SK-N-SH (cell line): Measurements from ENCODE around the gene FBXW9. TPM values are rescaled to one million over a fixed set of nuclear protein-coding genes. Genes with fewer than 3 reads are reported as not detected.

Source experiments
- CTCF ChIA-PET: fragments of 300-600, 350-600 bp; formaldehyde crosslinking; extraction: SDS; loops from one replicate; lab custom pipeline; 2021; lab: Yijun Ruan, JAX
- POLR2A ChIA-PET: fragments of 350-600 bp; sonication (Branson Sonifier 250); formaldehyde crosslinking; extraction: SDS; loops from one replicate; lab custom pipeline; 2020; ENCODE audit warnings: antibody characterized with exemption, inconsistent platforms; lab: Yijun Ruan, JAX
- DNase-seq: peaks from one replicate; pipeline ENCODE4 v3.0.0; 2012
- H2AFZ ChIP-seq: fragments of 200-600 bp; sonication (generic); 2 replicates; pipeline ENCODE4 v1.8.1; 2016; ENCODE audit warnings: antibody characterized with exemption, mild to moderate bottlenecking, low read depth
- H3F3A ChIP-seq: fragments of 200-600 bp; sonication (generic); replicated peaks from 2 replicates; pipeline ENCODE3; 2016; ENCODE audit warnings: antibody characterized with exemption, mild to moderate bottlenecking; ENCODE audit not compliant: insufficient read depth
- H3K27ac ChIP-seq, 2 experiments: fragments of 200-500 bp in 1 of 2; fragments of 200-600 bp in 1 of 2; sonication (Bioruptor generic) in 1 of 2; sonication (generic), shearing (Covaris generic) in 1 of 2; 2 replicates each; pipeline versions ENCODE4 v1.5.1 to v1.6.1; 2014 to 2016; ENCODE audit warnings: low read depth in 2 of 2, inconsistent platforms in 1 of 2, low read length in 1 of 2, mild to moderate bottlenecking in 1 of 2, mixed read lengths in 1 of 2
- H3K27me3 ChIP-seq: fragments of 200-600 bp; sonication (generic), shearing (Covaris generic); 2 replicates; pipeline ENCODE4 v1.6.1; 2016; ENCODE audit warnings: mixed run types; ENCODE audit not compliant: insufficient read depth
- H3K36me3 ChIP-seq, 2 experiments: fragments of 200-500 bp in 1 of 2; fragments of 200-600 bp in 1 of 2; sonication (Bioruptor generic) in 1 of 2; sonication (generic) in 1 of 2; replicated peaks in 1 of 2; 2 replicates each; pipeline versions ENCODE3 to v1.5.1; 2014 to 2016; ENCODE audit warnings: low read length in 1 of 2, mild to moderate bottlenecking in 1 of 2; ENCODE audit not compliant: insufficient read depth in 2 of 2, control insufficient read depth in 1 of 2
- H3K4me1 ChIP-seq, 2 experiments: fragments of 200-500 bp in 1 of 2; fragments of 200-600 bp in 1 of 2; sonication (Bioruptor generic) in 1 of 2; sonication (generic), shearing (Covaris generic) in 1 of 2; 2 replicates each; pipeline versions ENCODE4 v1.5.1 to v1.6.1; 2014 to 2016; ENCODE audit warnings: low read depth in 1 of 2, low read length in 1 of 2, mixed run types in 1 of 2; ENCODE audit not compliant: insufficient read depth in 2 of 2, control insufficient read depth in 1 of 2
- H3K4me2 ChIP-seq: fragments of 200-600 bp; sonication (generic), shearing (Covaris generic); 2 replicates; pipeline ENCODE4 v1.6.1; 2017; ENCODE audit warnings: mixed run types
- H3K4me3 ChIP-seq, 2 experiments: fragments of 200-500 bp in 1 of 2; fragments of 200-600 bp in 1 of 2; sonication (Bioruptor generic) in 1 of 2; sonication (generic), shearing (Covaris generic) in 1 of 2; 2 replicates each; pipeline versions ENCODE4 v1.5.1 to v1.8.1; 2014 to 2016; ENCODE audit warnings: low read depth in 2 of 2, inconsistent platforms in 1 of 2, low read length in 1 of 2, mild to moderate bottlenecking in 1 of 2, mixed read lengths in 1 of 2, moderate library complexity in 1 of 2
- H3K79me2 ChIP-seq: fragments of 200-600 bp; sonication (generic); 2 replicates; pipeline ENCODE4 v1.8.1; 2017; ENCODE audit warnings: mild to moderate bottlenecking; ENCODE audit not compliant: insufficient read depth
- H3K9ac ChIP-seq: fragments of 200-600 bp; sonication (generic); 2 replicates; pipeline ENCODE4 v1.6.1; 2017; ENCODE audit warnings: mixed run types
- H3K9me2 ChIP-seq: fragments of 200-600 bp; sonication (generic); 2 replicates; pipeline ENCODE4 v1.6.1; 2017; ENCODE audit warnings: mixed run types
- H3K9me3 ChIP-seq: fragments of 200-600 bp; sonication (generic); 2 replicates; pipeline ENCODE4 v1.6.1; 2017; ENCODE audit warnings: mixed run types, mild to moderate bottlenecking, moderate library complexity
- H4K20me1 ChIP-seq: fragments of 200-600 bp; sonication (generic); 2 replicates; pipeline ENCODE4 v1.6.1; 2017; ENCODE audit warnings: mild to moderate bottlenecking, mixed run types; ENCODE audit not compliant: insufficient read depth
- CHD2 ChIP-seq: fragments of 150-350 bp; IDR thresholded peaks from 2 replicates; pipeline ENCODE4 v1.6.1; 2018; ENCODE audit warnings: low read length; ENCODE audit not compliant: partially characterized antibody
- ELF1 ChIP-seq: IDR thresholded peaks from 2 replicates; pipeline ENCODE4 v1.4.0; 2012
- FOSL2 ChIP-seq: IDR thresholded peaks from 2 replicates; pipeline ENCODE4 v1.4.0; 2012; ENCODE audit warnings: low read depth, mild to moderate bottlenecking, moderate library complexity, borderline replicate concordance
- FOXM1 ChIP-seq: IDR thresholded peaks from 2 replicates; pipeline ENCODE4 v1.4.0; 2012; ENCODE audit warnings: low read depth, mild to moderate bottlenecking
- GATA2 ChIP-seq: sonication (generic); formaldehyde crosslinking; IDR thresholded peaks from 2 replicates; pipeline ENCODE4 v1.5.0; 2020; ENCODE audit warnings: mild to moderate bottlenecking, missing genetic modification reagents
- JUND ChIP-seq: IDR thresholded peaks from 2 replicates; pipeline ENCODE4 v1.4.0; 2012
- MEF2A ChIP-seq: IDR thresholded peaks from 2 replicates; pipeline ENCODE4 v1.4.0; 2012; ENCODE audit warnings: low read depth, borderline replicate concordance
- MXI1 ChIP-seq: IDR thresholded peaks from 2 replicates; pipeline ENCODE4 v1.6.1; 2012; ENCODE audit warnings: mild to moderate bottlenecking, low read depth, low read length, improper control_type of control experiment
- RFX5 ChIP-seq: IDR thresholded peaks from 2 replicates; pipeline ENCODE4 v1.6.1; 2012; ENCODE audit warnings: mild to moderate bottlenecking, improper control_type of control experiment, low read length
- RXRA ChIP-seq: IDR thresholded peaks from 2 replicates; pipeline ENCODE4 v1.4.0; 2012; ENCODE audit warnings: low read depth, mild to moderate bottlenecking, borderline replicate concordance
- TAF1 ChIP-seq: IDR thresholded peaks from 2 replicates; pipeline ENCODE4 v1.6.1; 2012; ENCODE audit warnings: low read depth, mild to moderate bottlenecking, low read length, moderate library complexity, borderline replicate concordance
- TEAD4 ChIP-seq: IDR thresholded peaks from 2 replicates; pipeline ENCODE4 v1.4.0; 2012; ENCODE audit warnings: mild to moderate bottlenecking, borderline replicate concordance; ENCODE audit not compliant: insufficient read depth
- WGBS: methylation state at CpG from one replicate; pipeline ENCODE4 v1.1.6; 2017; ENCODE audit warnings: low lambda C conversion rate; 5-methylcytosine and 5-hydroxymethylcytosine counted together
- polyA plus RNA-seq, 3 experiments: library from polyadenylated mRNA; depleted of rRNA; stranded (reverse); fragments of >200 nt; gene quantifications; 2 replicates each; pipeline ENCODE4 v1.2.3, GENCODE V29; 2012
- TF ChIP-seq, protein P1 (sequence below): fragments of 150-350 bp; IDR thresholded peaks from 2 replicates; pipeline ENCODE4 v1.6.1; 2016; ENCODE audit warnings: mild to moderate bottlenecking, low read depth, low read length
- TF ChIP-seq, protein P2 (sequence below): IDR thresholded peaks from 2 replicates; pipeline ENCODE4; 2012
- TF ChIP-seq, protein P3 (sequence below): IDR thresholded peaks from 2 replicates; pipeline ENCODE4 v1.4.0; 2012; ENCODE audit warnings: low read depth, borderline replicate concordance
- TF ChIP-seq, protein P4 (sequence below): fragments of 150-350 bp; IDR thresholded peaks from 2 replicates; pipeline ENCODE4 v1.6.1; 2017; ENCODE audit warnings: antibody characterized with exemption, low read length, low read depth, borderline replicate concordance
- TF ChIP-seq, protein P5 (sequence below): fragments of 200-600 bp; sonication (generic); IDR thresholded peaks from 2 replicates; pipeline ENCODE4 v1.6.1; 2017; ENCODE audit warnings: antibody characterized with exemption, mild to moderate bottlenecking, moderate library complexity

The FBXW9 gene
- polyA plus RNA-seq, 1 of the 3 experiments (the other 2 are of a cell fraction), result 26.6 TPM

DNA sequence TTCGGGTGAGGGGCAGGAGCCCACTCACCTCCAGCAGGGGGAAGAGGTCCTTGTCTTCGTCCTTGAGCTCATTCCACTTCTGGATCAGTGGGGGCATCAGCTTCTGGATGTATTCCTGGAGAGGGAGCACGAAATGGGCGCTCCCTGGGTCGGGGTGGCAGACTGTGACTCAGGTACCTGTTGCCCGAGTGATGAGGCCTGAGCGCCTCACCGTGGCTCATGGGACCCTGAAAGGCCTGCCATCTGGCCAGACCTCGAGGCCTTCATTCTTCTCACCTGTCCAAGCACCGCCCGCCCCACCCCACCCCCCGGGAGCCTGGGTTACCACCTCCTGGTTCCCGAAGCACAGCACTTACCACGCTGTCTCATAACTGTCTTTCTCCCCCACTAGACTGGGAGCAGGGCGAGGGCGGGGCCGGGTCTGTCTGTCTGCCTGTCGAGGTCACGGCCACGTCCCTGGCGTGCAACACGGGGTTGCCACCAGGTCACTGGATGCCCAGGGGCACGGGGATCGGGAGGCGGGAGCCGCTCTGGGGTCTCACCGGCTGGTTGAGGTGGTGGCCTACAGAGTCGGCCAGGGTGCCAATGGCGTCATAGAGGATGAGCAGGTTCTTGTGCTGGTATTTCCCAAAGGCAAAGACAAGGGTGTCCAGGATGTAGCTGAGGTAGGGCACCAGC lies 9.4 kb upstream of the FBXW9 start:
- TF ChIP-seq MXI1 (no peak), TAF1 (no peak), CHD2 (no peak), ELF1 (no peak), GATA2 (CRISPR knock-in tag) (no peak), RXRA (no peak), RFX5 (no peak), MEF2A (no peak), FOXM1 (no peak), JUND (no peak)
- TF ChIP-seq, protein P1, sequence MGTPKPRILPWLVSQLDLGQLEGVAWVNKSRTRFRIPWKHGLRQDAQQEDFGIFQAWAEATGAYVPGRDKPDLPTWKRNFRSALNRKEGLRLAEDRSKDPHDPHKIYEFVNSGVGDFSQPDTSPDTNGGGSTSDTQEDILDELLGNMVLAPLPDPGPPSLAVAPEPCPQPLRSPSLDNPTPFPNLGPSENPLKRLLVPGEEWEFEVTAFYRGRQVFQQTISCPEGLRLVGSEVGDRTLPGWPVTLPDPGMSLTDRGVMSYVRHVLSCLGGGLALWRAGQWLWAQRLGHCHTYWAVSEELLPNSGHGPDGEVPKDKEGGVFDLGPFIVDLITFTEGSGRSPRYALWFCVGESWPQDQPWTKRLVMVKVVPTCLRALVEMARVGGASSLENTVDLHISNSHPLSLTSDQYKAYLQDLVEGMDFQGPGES, result no peak
- Histone ChIP-seq H3K4me1 (no peaks in the 10 kb centered on the region), H3K9ac (no peak overlapping the region), H3K27ac (no peak overlapping the region), H3K4me3 (no peak overlapping the region), H3K79me2 (peaks cover 4% of the 10 kb centered on the region; the same call in 1 of the 2 replicates), H3K4me2 (no peak overlapping the region), H2AFZ (no peak overlapping the region), H3K27me3 (no peaks in the 10 kb centered on the region), H3K9me3 (no peaks in the 10 kb centered on the region), H3K36me3 (peaks cover 45 to 64% of the 10 kb centered on the region in 2 experiments), H3K9me2 (no peaks in the 10 kb centered on the region), H3F3A (peaks cover 15% of the 10 kb centered on the region), H4K20me1 (no peaks in the 10 kb centered on the region)
- WGBS, result 93% methylated on average over 17 of the region's 29 CpGs
- no peak for DNase-seq
- CTCF ChIA-PET, result interaction anchor here (1.2 to 1.6 kb wide), 4 partner anchors 20 to 90 kb away, joined by 4 read pairs; no protein-coding TSS in a partner anchor
- POLR2A ChIA-PET, result no interaction called here

DNA sequence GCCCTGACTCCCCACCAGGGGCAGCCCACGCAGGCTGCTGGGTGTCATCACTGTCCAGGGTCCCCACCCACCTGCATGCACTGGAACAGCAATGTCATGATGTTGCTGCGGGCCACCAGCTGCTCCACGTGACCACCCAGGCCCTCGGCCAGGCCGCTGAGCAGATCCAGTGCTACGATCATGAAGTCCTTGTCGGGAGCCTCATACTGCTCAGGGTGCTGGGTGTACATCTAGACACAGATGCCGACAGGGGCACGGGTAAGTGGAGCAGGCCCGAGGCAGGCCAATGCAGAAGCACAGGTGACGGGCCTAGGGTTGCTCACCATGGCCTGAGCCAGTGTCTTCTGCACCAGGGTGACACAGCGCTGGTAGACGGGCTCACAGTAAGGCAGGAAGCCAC lies 8.7 kb upstream of the FBXW9 start:
- Histone ChIP-seq H3K9me2 (no peaks in the 10 kb centered on the region), H3F3A (peaks cover 16% of the 10 kb centered on the region), H3K9me3 (no peaks in the 10 kb centered on the region)
- CTCF ChIA-PET, result interaction anchor here (1.2 kb wide), 1 partner anchor 28 kb away, joined by 4 read pairs; no protein-coding TSS in a partner anchor
- POLR2A ChIA-PET, result no interaction called here
- 95% methylated on average over 3 of the region's 13 CpGs for WGBS
- TF ChIP-seq TEAD4, result no peak
- TF ChIP-seq MXI1, result no peak
- TF ChIP-seq ELF1, result no peak
- TF ChIP-seq CHD2, result no peak
- TF ChIP-seq FOSL2, result no peak
- TF ChIP-seq, protein P2, sequence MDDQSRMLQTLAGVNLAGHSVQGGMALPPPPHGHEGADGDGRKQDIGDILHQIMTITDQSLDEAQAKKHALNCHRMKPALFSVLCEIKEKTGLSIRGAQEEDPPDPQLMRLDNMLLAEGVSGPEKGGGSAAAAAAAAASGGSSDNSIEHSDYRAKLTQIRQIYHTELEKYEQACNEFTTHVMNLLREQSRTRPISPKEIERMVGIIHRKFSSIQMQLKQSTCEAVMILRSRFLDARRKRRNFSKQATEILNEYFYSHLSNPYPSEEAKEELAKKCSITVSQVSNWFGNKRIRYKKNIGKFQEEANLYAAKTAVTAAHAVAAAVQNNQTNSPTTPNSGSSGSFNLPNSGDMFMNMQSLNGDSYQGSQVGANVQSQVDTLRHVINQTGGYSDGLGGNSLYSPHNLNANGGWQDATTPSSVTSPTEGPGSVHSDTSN, result no peak
- TF ChIP-seq, protein P3, sequence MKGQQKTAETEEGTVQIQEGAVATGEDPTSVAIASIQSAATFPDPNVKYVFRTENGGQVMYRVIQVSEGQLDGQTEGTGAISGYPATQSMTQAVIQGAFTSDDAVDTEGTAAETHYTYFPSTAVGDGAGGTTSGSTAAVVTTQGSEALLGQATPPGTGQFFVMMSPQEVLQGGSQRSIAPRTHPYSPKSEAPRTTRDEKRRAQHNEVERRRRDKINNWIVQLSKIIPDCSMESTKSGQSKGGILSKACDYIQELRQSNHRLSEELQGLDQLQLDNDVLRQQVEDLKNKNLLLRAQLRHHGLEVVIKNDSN, result no peak
- TF ChIP-seq, protein P4, sequence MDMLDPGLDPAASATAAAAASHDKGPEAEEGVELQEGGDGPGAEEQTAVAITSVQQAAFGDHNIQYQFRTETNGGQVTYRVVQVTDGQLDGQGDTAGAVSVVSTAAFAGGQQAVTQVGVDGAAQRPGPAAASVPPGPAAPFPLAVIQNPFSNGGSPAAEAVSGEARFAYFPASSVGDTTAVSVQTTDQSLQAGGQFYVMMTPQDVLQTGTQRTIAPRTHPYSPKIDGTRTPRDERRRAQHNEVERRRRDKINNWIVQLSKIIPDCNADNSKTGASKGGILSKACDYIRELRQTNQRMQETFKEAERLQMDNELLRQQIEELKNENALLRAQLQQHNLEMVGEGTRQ, result no peak
- TF ChIP-seq, protein P5, sequence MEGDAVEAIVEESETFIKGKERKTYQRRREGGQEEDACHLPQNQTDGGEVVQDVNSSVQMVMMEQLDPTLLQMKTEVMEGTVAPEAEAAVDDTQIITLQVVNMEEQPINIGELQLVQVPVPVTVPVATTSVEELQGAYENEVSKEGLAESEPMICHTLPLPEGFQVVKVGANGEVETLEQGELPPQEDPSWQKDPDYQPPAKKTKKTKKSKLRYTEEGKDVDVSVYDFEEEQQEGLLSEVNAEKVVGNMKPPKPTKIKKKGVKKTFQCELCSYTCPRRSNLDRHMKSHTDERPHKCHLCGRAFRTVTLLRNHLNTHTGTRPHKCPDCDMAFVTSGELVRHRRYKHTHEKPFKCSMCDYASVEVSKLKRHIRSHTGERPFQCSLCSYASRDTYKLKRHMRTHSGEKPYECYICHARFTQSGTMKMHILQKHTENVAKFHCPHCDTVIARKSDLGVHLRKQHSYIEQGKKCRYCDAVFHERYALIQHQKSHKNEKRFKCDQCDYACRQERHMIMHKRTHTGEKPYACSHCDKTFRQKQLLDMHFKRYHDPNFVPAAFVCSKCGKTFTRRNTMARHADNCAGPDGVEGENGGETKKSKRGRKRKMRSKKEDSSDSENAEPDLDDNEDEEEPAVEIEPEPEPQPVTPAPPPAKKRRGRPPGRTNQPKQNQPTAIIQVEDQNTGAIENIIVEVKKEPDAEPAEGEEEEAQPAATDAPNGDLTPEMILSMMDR, result no peak
- TF ChIP-seq, all 33 proteins: peak for 0
- Histone ChIP-seq H3K4me3 (no peak overlapping the region), H3K4me1 (no peaks in the 10 kb centered on the region), H3K9ac (no peak overlapping the region), H3K4me2 (no peak overlapping the region), H3K27me3 (no peaks in the 10 kb centered on the region), H2AFZ (no peak overlapping the region), H3K27ac (no peak overlapping the region), H3K36me3 (peaks cover 41 to 63% of the 10 kb centered on the region in 2 experiments), H3K79me2 (peaks cover 3% of the 10 kb centered on the region; the same call in 1 of the 2 replicates), H4K20me1 (no peaks in the 10 kb centered on the region)
- no peak for DNase-seq
